HFF-Myc (cell line): ENCODE measurements around the gene ARID4A.

Experiments used
- DNase-seq: peaks from one replicate; pipeline ENCODE4 v3.0.0-alpha.2; 2011; ENCODE audit warnings: low read depth; ENCODE audit errors: extremely low read depth
- H3K4me3 ChIP-seq: replicated peaks from 2 replicates; pipeline ENCODE4 v1.5.1; 2011; ENCODE audit warnings: low read depth, mild to moderate bottlenecking, control low read depth, low read length
- TF ChIP-seq, protein P1 (sequence below): IDR thresholded peaks from 2 replicates; pipeline ENCODE4 v1.5.1; 2012; ENCODE audit warnings: mild to moderate bottlenecking, low read depth, low read length, control low read depth; ENCODE audit errors: missing control alignments

ARID4A gene

DNA sequence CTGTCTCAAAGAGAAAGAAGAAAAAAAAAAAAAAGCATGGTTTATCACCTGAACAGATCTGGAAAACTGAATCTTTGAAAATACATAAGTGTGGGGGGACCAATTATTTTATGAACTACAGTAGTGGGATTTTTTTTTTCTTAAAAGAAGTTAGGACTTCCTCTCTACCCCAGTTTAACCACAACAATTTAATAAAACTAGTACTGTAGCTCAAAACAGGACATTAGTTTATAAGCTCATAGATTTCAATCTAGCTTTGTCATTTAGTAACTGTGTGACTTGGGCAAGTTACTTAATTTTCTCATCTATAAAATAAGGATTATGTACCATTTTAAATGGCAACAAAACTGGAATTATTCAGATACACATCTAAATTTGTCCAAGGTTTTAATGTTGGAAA, 23.5 kb upstream of the ARID4A start:
- H3K4me3 ChIP-seq, result no peak overlapping the region
- TF ChIP-seq, protein P1, sequence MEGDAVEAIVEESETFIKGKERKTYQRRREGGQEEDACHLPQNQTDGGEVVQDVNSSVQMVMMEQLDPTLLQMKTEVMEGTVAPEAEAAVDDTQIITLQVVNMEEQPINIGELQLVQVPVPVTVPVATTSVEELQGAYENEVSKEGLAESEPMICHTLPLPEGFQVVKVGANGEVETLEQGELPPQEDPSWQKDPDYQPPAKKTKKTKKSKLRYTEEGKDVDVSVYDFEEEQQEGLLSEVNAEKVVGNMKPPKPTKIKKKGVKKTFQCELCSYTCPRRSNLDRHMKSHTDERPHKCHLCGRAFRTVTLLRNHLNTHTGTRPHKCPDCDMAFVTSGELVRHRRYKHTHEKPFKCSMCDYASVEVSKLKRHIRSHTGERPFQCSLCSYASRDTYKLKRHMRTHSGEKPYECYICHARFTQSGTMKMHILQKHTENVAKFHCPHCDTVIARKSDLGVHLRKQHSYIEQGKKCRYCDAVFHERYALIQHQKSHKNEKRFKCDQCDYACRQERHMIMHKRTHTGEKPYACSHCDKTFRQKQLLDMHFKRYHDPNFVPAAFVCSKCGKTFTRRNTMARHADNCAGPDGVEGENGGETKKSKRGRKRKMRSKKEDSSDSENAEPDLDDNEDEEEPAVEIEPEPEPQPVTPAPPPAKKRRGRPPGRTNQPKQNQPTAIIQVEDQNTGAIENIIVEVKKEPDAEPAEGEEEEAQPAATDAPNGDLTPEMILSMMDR, result no peak
- DNase-seq, result no peak

DNA sequence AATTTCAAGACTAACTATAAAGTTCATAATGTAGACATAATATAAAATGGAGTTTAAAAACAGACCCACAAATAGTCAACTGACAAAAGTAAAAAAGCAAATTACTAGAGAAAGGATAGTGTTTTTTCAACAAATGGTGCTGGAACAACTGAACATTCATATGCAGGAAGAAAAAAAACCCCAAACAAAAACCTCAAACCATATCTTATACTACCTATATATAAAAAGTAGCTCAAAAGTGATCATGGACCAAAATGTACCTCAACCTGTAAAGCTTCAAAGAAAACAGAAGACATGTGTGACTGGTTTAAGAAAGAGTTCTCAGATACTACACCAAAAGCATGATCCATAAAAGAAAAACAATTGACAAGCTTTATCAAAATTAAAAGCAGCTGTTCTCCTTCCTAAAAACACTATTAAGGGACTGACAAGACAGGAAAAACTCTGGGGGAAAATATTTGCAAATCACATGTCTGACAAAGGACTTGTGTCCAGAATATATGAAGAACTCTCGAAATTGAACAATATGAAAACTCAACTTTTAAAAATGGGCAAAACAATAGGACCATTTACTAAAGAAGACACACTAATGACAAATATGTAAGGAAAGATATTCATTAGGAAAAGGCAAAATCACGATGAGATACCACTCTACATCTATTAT, 22.7 kb upstream of the ARID4A start:
- no peak for DNase-seq
- H3K4me3 ChIP-seq, result no peak overlapping the region
- TF ChIP-seq, protein P1, result no peak

DNA sequence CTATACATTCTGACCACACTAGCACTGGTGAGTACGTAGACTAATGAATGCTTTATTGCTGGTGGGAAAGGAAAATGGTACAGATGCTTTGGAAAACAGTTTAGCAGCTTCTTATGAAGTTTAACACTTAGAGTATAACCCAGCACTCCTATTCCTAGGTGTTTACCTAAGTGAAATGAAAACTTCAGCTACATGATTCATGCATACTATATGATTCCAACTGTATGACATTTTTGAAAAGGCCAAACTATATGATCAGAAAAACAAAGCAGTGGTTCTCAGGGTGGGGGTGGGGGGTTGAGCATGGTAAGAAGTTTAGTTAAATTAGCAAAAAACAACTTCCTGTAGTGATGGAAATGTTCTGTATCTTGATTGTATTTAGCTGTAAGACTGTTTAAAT, 22.1 kb upstream of the ARID4A start:
- TF ChIP-seq, protein P1, result no peak
- H3K4me3 ChIP-seq, result no peak overlapping the region
- DNase-seq, result no peak

GRCh38 chr14:58278177-58278576, 20.2 kb upstream of the ARID4A start:
- DNase-seq, result no peak
- TF ChIP-seq, protein P1, result no peak
- H3K4me3 ChIP-seq, result no peak overlapping the region

DNA sequence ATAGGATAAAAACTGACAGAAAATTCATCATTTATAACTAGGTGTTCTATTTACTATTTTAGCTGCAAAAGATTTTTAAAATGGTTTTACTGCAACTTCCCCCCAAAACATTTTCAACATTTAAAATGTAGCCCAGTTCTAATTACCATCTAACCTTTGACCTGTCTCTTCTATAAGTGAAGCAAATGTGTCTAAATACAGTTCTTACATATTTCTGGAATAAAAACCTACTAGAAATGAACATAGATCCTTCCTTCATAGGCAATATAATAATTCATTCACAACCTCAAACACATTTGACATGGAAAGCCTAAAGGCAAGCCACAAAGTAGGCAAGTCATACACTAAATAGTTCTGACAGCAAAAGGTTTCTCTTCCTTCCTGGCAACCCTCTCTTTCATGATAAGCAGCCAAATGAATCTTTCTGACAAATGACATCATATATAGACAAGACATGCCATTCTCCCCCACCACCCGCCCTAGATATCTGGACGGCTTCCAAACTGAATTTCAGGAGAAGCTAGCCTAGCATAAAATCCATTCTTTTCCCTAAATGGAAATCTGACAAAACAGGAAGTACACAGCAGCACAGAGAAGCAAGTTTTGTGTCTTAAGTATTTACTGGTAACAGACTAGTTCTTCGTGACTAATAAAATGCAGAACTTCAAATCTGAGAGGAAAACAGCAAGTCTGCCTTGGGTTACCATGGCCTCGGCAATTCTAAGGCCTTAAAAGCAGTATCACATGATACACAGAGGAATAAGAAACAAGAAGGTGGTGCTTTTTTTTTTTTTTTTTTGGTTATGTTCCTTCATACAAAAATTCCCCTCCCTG, 17.2 kb upstream of the ARID4A start:
- H3K4me3 ChIP-seq, result no peak overlapping the region
- peak; percentile 81 for DNase-seq
- TF ChIP-seq, protein P1, result no peak

- DNase-seq, result no peak
- no peak overlapping the region for H3K4me3 ChIP-seq
- TF ChIP-seq, protein P1, result no peak
Observed at GRCh38 chr14:58281969-58282368, 16.4 kb upstream of the ARID4A start.
